ENCODE results near the gene TMEM201. TPM values are rescaled to one million over a fixed set of nuclear protein-coding genes. Genes with fewer than 3 reads are reported as not detected.

Gene TMEM201
- total and polyA plus RNA-seq, 2 of the 13 experiments (the other 11 are each of a cell fraction or from before 2014, with no cell fraction given), result 1.5 to 8.2 TPM

GRCh38 chr1:9557624-9558023, 31.1 kb upstream of the TMEM201 start (continued):
- TF ChIP-seq, protein P1, sequence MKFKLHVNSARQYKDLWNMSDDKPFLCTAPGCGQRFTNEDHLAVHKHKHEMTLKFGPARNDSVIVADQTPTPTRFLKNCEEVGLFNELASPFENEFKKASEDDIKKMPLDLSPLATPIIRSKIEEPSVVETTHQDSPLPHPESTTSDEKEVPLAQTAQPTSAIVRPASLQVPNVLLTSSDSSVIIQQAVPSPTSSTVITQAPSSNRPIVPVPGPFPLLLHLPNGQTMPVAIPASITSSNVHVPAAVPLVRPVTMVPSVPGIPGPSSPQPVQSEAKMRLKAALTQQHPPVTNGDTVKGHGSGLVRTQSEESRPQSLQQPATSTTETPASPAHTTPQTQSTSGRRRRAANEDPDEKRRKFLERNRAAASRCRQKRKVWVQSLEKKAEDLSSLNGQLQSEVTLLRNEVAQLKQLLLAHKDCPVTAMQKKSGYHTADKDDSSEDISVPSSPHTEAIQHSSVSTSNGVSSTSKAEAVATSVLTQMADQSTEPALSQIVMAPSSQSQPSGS (CRISPR knock-in tag; IDR thresholded peaks at IDR 0.05), result peak; percentile 37; the same call in 1 of the 2 replicates
- TF ChIP-seq MLLT10 (CRISPR knock-in tag; IDR thresholded peaks at IDR 0.05), result no peak
- TF ChIP-seq NCOA2 (CRISPR knock-in tag; IDR thresholded peaks at IDR 0.05), result peak; percentile 77
- peak; percentile 36; the same call in 1 of the 2 replicates for TF ChIP-seq ZMYM4 (CRISPR knock-in tag; IDR thresholded peaks at IDR 0.05)
- peak; percentile 56; the same call in 1 of the 2 replicates for TF ChIP-seq ZNF609 (CRISPR knock-in tag; IDR thresholded peaks at IDR 0.05; ENCODE audit: borderline replicate concordance)
- no peak for TF ChIP-seq ZBTB14 (CRISPR knock-in tag; IDR thresholded peaks at IDR 0.05)
- TF ChIP-seq ETV5 (CRISPR knock-in tag; IDR thresholded peaks at IDR 0.05; ENCODE audit: borderline replicate concordance), result peak; percentile 41; the same call in 1 of the 2 replicates
- no peak for TF ChIP-seq PHF8 (CRISPR knock-in tag; IDR thresholded peaks at IDR 0.05)
- peak; percentile 34; the same call in 1 of the 2 replicates for TF ChIP-seq CREM (IDR thresholded peaks at IDR 0.05)
- no peak for TF ChIP-seq CREM (CRISPR knock-in tag; IDR thresholded peaks at IDR 0.05)
- peak; percentile 53; the same call in 1 of the 2 replicates for TF ChIP-seq RXRB (CRISPR knock-in tag; IDR thresholded peaks at IDR 0.05; ENCODE audit: borderline replicate concordance)
- TF ChIP-seq ZBTB46 (CRISPR knock-in tag; IDR thresholded peaks at IDR 0.05; ENCODE audit: borderline replicate concordance), result no peak
- TF ChIP-seq ZKSCAN1 (IDR thresholded peaks at IDR 0.05; ENCODE audit: low read length), result 0 out of 2 replicates have a peak, but pooled peaks have one; percentile 37
- TF ChIP-seq, protein P2, sequence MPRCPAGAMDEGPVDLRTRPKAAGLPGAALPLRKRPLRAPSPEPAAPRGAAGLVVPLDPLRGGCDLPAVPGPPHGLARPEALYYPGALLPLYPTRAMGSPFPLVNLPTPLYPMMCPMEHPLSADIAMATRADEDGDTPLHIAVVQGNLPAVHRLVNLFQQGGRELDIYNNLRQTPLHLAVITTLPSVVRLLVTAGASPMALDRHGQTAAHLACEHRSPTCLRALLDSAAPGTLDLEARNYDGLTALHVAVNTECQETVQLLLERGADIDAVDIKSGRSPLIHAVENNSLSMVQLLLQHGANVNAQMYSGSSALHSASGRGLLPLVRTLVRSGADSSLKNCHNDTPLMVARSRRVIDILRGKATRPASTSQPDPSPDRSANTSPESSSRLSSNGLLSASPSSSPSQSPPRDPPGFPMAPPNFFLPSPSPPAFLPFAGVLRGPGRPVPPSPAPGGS (CRISPR knock-in tag; IDR thresholded peaks at IDR 0.05), result no peak
- no peak for TF ChIP-seq KAT7 (CRISPR knock-in tag; IDR thresholded peaks at IDR 0.05; ENCODE audit: borderline replicate concordance)
- peak; percentile 19 to 42; a peak in 1 of 4 replicates for TF ChIP-seq MAFK (conservative IDR thresholded peaks at IDR 0.05 in 1 of 2, IDR thresholded peaks at IDR 0.05 in 1 of 2; ENCODE audit: low read length in 2 of 2)
